HG03558 (cell line): ENCODE data around the gene URM1.
"Not testable (repeated sequence)": the region's sequence is repeated elsewhere in the genome, so short reads cannot be mapped to it uniquely, and the experiment has no call there.

Experiments used
- ATAC-seq: cut with Tn5 transposase; IDR thresholded peaks from one replicate; pipeline ENCODE4 v1.9.1; 2021; ENCODE audit warnings: moderate number of reproducible peaks; ENCODE audit not compliant: unreplicated experiment; ENCODE audit errors: extremely low read depth

The URM1 gene

GRCh38 chr9:128422022-128422782 lies 51.0 kb downstream of the URM1 start:
- not testable (repeated sequence) for ATAC-seq

GRCh38 chr9:128422783-128423150 lies 51.6 kb downstream of the URM1 start:
- no peak for ATAC-seq

GRCh38 chr9:128423356-128423755 lies 52.2 kb downstream of the URM1 start:
- not testable (repeated sequence) for ATAC-seq

- ATAC-seq, result no peak
These were observed 53.1 kb downstream of the URM1 start for GRCh38 chr9:128424268-128424780.

GRCh38 chr9:128428644-128429512 lies 57.7 kb downstream of the URM1 start:
- no peak for ATAC-seq

GRCh38 chr9:128429513-128430086 lies 58.4 kb downstream of the URM1 start:
- no peak for ATAC-seq

- no peak for ATAC-seq
These were observed 60.0 kb downstream of the URM1 start for GRCh38 chr9:128431207-128431606.

- no peak for ATAC-seq
These were observed 63.2 kb downstream of the URM1 start for GRCh38 chr9:128434340-128434739.

- ATAC-seq, result no peak
These were observed 64.4 kb downstream of the URM1 start for GRCh38 chr9:128435611-128436010.

GRCh38 chr9:128438343-128439109 lies 67.4 kb downstream of the URM1 start:
- no peak for ATAC-seq

GRCh38 chr9:128439273-128439672 lies 68.1 kb downstream of the URM1 start:
- no peak for ATAC-seq
